Hematopoietic multipotent progenitor cell treated with erythropoietin and hydrocortisone succinate and interleukin-3 and kit ligand, for 6 days (in vitro differentiated cells): ENCODE measurements around the gene PRUNE2.
"Not testable (repeated sequence)": the region's sequence is repeated elsewhere in the genome, so short reads cannot be mapped to it uniquely, and the experiment has no call there.

ENCODE experiments used
- DNase-seq: peaks from one replicate; pipeline ENCODE4 v3.0.0-alpha.2; 2015

PRUNE2 gene, protein sequence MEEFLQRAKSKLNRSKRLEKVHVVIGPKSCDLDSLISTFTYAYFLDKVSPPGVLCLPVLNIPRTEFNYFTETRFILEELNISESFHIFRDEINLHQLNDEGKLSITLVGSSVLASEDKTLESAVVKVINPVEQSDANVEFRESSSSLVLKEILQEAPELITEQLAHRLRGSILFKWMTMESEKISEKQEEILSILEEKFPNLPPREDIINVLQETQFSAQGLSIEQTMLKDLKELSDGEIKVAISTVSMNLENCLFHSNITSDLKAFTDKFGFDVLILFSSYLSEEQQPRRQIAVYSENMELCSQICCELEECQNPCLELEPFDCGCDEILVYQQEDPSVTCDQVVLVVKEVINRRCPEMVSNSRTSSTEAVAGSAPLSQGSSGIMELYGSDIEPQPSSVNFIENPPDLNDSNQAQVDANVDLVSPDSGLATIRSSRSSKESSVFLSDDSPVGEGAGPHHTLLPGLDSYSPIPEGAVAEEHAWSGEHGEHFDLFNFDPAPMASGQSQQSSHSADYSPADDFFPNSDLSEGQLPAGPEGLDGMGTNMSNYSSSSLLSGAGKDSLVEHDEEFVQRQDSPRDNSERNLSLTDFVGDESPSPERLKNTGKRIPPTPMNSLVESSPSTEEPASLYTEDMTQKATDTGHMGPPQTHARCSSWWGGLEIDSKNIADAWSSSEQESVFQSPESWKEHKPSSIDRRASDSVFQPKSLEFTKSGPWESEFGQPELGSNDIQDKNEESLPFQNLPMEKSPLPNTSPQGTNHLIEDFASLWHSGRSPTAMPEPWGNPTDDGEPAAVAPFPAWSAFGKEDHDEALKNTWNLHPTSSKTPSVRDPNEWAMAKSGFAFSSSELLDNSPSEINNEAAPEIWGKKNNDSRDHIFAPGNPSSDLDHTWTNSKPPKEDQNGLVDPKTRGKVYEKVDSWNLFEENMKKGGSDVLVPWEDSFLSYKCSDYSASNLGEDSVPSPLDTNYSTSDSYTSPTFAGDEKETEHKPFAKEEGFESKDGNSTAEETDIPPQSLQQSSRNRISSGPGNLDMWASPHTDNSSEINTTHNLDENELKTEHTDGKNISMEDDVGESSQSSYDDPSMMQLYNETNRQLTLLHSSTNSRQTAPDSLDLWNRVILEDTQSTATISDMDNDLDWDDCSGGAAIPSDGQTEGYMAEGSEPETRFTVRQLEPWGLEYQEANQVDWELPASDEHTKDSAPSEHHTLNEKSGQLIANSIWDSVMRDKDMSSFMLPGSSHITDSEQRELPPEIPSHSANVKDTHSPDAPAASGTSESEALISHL (N-terminal part only)

DNA sequence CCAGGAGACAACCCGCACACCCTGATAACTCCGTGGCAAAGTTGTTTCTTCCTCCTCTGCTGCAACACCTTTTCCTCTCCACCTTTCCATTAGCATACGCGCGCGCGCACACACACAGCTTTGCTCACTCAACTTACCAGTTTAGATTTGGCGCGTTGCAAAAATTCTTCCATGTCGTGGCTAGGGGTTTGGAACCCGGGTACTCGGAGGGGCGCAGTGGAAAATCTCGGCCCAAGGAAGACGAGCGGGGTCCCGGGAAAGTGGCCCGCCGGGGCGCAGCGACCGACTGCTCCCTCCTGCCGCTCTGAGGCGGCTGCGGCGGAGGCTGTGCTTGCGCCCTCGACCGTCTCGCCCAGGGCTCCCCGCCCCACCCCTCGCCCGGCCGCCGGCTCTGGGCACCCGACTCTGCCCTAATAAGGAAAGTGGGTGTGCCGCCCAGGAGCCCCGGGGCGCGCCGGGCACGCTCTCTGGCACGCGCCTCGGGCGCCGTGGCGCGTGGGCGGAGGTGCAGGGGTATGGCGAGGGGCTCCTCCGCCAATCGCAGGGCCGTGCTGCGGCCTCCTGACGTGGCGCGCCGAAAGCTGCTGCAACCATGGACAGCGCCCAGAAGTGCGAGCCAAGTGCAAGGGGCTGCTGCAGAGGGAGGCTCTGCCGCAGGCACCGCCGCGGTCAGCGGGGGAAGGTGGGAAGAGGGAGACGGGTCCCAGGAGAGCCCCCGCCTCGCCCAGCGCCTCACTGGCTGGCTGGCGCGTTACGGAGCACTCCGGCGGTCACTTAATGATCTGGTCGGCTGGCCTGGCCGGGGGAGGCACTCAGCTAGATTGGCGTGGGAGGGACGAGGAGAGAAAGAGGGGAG is at the start of gene PRUNE2:
PRUNE2 (minus strand) TSS at position 324 of the 856 bp plus-strand sequence; CDS start at position 173, 151 bp downstream.
- peak; percentile 79 for DNase-seq

DNA sequence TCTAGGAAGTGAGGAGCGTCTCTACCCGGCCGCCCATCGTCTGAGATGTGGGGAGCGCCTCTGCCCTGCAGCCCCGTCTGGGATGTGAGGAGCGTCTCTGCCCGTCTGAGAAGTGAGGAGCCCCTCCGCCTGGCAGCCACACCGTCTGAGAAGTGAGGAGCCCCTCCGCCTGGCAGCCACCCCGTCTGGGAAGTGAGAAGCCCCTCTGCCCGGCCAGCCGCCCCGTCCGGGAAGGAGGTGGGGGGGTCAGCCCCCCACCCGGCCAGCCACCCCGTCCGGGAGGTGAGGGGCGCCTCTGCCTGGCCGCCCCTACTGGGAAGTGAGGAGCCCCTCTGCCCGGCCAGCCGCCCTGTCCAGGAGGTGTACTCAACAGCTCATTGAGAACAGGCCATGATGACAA is 49.5 kb upstream of the PRUNE2 start:
- not testable (repeated sequence) for DNase-seq

DNA sequence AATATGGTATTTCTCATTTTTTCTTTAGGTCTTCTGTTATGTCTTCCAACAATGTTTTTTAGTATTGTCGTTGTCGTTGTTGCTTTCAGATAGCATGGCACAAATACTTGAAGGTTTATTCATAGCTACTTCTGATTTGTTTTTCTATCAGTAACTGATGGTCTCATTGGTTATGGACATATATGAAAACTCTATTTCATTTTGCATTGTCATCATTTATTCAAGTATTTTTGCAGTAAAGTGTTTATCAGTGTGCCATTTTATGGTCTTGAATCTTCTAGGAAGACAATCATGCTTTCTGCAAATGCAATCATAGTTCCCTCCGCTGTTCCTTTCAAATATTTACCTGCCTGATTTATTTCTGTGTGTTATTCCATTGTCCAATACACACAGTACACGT is 44.0 kb upstream of the PRUNE2 start:
- no peak for DNase-seq

DNA sequence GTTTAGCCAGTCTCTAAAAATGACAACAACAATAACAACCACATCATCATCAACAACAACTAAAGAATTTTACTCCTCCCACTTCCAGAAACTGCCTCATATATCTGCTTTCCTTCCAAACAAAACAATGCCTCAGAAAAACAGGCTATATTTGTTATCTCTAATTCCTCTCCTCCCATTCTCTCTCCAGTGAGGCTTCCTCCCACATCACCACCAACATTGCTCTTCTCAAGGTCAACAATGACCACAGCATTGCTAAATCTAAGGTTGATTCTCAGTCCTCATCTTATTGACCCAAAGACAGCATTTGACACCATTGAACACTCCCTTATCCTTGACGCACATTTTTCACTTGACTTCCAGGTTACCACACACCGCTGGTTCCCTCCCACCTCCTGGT is 38.1 kb upstream of the PRUNE2 start:
- no peak for DNase-seq

DNA sequence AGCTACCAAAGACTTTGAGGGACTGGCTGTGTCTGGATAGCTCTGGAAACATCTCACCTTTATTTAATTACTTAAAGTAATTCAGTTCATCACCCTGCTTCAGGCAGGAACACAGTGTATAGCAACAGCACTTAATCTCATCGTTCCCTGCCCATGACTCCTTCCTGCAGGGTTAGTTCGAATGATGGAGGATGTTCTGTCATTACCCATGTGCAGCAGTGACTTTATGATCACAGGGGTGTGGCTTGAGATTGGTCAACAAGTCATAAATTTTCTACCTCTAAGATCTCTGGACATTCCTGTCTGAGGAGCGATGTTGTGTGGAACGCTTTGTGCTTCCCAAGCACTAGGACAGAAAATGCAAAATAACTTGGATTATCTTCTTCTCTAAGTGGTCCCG is 37.1 kb upstream of the PRUNE2 start:
- DNase-seq = no peak

DNA sequence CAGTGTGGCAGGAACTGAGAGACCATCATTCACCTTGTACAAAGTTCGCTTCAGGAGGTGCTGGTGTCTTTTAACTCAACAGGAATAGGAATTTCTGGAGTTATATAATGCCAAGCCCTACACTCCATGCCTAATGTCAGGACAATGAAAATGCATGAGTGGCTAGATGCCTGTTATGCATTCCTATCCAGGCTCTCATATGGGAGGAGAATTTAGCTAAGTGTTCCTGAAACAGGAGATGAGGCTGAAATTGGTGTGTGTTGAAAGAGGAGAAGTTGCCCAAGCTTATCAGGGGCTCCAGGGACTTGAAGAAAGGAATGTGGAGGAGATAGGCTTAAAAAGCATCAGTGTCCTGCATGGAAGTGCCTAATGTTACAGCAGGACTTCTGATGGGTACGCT is 26.8 kb upstream of the PRUNE2 start:
- no peak for DNase-seq

DNA sequence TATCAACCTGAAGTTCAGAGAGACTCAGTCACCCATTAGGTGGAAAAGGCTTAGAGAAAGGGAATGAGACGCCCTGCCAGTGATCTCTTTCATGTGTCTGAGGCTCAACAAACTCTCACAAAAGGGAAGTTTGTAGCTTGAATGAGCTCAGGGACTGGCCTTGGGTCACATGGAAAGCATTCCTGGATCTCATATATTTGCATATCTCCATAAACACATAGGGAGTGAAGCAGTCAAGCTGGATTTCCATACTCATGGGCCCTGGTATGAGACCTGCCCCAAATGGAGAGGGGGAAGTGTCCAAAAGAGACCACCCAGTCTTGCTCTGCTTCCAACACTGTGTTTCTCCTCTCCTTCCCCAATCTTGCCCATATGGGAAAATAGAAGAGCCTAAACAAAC is 26.4 kb upstream of the PRUNE2 start:
- DNase-seq = no peak

DNA sequence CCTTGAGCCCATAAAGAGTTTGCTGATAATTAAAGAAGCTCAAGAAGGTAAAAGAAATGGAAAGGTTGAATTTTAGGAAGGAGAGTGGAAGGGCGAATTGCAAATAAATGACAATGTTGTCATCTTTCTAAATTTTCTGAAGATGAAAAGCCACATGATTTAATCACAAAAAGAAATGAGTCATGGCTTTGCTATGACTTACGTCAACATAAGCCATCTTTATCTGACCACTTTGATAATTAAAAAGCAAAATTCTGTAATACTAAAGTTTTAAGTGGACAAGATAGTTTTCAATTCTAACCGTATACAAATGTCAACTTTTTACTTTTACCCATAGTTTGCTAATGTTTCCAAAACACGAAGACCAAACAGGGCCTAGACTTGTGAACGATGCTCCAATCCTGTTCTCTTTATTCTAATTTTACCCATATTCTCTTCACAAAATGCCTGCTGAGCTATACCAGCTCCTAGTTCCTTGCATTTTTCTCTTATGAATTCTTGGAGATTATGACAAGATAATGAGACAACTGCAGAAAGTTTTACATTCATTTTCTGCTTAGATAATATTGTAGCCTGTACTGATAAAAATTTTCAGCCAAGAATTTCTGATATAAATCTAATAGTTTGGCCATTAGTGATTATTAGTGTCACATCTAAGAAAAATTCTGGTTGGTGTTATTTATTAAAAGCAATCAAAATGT is 21.8 kb upstream of the PRUNE2 start:
- DNase-seq = no peak

DNA sequence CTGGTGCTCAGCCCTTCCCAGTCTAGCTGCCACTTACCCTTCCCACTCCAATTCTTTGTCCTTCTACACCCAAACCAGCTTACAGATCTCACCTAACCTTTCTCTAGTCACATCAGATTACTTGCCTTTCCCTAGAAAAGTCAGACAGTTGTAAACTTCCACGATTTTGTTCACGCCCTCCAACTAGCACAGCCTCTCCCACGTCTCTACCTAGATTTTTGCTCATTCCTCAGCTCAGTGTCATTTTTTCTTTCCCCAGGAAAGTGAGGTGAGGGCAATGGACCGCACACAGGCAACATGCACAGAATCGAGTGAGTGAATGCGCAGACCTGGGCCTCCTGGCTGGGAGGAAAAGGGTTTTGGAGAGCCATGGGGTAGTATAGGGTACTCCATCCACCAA is 20.9 kb upstream of the PRUNE2 start:
- DNase-seq = no peak

DNA sequence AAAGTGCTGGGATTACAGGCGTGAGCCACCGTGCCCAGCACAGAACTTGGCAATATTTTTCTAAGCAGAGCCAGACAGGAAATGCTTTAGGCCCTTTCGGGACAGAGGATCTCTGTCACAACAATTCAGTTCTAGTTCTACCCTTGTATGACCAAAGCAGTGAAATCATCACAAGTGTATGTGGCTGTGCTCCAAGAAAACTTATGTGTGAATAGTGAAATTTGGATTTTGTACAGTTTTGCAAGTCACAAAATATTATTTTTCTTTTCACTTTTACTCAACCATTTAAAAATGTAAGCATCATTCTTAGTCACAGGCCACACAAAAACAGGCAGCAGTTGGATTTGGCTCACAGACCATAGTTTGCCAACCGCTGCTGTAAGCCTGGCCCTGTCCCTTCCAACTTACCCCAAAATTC is 20.4 kb upstream of the PRUNE2 start:
- DNase-seq = no peak

DNA sequence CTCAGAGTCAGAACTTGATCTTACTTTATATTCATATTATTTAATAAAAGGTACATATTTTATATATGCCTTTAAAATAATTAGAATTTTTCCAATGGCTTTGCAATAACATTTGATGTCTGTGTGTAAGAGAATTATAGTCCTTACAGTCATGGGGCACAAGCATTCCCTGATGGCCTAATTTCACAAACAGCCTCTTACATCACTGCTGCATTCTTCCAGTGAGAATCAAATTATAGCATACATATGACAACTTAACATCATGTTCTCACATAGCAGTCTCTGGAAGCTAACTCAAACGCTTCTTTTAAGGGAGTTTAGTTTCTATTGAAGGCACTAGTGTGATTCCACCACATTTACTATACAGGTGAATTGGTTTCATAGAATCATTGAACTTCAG is 15.3 kb upstream of the PRUNE2 start:
- no peak for DNase-seq

DNA sequence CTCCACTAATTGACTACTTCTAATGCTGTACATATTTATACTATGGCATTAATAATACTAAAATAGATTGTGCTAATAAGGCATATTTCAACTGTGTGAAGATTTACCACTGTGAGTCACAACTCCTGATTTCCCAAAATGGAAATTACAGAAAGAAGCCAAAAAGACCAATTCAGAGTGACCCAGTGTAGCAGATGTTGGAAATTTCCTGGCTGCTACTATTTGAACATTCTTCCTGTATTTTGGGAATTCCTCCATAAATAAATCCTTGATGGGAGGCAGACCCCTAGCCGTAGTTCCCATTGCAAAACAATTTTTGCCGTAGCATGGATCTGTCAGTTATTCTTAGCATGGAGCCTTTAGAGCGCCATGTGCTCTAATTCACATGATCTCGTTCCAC is 11.4 kb upstream of the PRUNE2 start:
- DNase-seq = no peak

DNA sequence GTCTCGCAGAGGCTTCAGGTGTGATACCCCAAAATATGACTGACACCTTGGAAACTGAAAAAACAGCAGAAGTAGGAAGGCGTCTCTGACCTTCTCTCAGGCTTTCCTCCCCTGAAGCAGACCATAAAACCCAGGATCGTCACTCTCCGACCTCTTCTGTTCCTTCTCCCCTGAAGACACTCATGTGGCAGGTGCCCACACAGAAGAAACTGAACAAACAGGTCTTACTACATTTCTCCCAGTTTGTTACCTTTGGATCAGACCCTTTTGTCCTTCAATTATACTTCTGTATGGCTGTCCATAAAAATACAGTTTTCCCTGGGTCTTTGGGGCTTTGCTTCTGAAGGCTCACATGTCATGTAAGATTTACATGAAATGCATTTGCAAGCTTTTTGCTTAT is 10.3 kb upstream of the PRUNE2 start:
- no peak for DNase-seq

DNA sequence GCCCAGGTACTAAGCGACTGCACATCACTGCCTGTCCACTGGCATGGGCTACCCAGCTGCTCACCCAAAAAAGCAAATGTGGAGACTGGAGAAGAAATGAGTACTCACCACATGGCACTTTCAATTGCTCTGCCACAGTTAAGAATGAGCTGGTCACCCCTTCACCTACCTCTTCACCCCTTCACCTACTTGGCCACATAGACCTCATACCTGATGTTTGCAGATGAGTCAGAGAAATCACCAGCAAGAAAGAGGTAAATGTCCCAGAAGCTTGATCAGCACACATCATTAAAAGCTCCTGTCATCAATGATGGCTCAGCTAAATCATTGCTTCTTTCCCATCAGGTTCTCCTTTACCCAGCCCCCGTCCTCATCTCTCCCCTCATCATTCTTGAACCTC is 7.6 kb upstream of the PRUNE2 start:
- no peak for DNase-seq

DNA sequence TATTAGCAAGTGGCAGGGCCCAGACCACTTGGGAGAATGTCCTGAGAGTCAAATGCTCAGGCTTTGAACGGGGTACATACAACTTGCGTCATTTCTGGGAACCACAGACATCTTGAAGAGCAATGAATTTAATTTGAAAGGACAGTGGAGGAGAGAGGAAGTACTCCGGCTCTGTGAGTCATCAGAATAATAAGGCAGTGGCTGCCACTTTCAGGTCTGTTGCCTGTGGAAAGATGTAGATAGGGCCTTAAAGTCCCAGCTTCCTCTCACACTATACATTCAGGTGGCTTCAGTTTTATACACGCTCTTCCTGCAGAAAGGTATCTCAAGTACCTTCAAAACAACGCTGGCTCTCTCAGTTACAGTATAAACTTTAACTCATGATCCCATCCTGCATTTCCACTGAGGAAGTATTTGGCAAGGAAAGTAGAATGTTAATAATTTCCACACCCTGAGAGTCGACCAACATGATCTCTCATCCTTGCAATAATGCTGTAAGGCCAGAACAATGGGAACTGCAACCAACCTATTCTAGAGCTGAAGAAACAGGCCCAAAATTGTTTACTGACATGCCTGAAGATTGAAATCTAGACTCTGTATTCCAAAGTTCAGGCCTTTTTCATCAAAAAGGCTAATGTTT is 6.8 kb upstream of the PRUNE2 start:
- peak; percentile 25 for DNase-seq

DNA sequence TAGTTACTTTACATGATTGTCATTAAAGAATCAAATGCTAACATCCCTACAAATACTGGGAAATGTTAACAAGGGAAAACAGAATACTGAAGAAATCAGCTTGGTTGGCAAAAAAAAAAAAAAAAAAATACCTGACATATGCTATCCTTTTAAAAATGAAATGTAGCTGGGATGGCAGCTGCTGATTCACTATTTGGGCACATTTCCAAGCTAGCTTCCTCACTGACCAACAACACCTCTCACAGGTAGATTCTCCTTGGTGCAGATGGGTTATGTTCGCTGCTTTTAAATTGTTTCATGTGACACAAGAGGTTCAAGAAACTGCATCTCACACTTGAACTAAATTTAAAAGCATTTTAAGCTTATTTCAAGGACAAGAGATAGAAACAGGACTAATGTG is 6.1 kb upstream of the PRUNE2 start:
- DNase-seq = no peak

DNA sequence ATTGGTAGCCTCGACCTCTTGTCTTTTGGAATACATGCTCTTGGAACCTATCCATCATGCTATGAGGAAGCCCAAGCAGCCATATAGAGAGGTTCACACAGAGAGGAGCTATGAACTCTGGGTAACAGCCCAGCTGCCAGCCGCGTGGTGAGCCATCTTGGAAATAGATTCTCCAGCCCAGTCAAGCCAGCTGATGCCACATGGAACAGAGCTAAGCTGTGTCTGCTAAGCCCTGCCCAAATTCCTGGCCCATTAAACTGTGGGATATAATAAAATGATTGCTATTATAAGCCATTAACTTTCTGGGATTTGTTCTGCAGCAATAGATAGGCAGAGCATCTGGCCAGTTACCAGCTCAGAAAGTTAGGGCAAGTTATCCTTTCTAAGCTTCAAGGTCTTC is 4.9 kb upstream of the PRUNE2 start:
- no peak for DNase-seq

DNA sequence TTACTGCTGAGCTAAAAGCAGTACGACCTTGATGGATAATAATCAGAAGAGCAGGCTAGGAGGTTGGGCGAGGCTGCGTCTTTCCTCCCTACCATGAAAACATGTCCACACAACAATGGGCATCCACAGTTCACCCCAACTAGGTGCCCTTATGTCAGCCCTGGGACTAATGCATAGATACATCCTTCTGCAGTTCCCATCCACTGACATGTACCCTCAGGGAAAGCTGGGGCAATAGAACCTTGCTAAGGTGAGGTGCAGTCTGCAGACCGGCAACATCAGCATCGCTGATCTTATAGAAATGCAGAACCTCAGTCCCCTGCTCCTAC is 697 bp upstream of the PRUNE2 start:
- DNase-seq = peak; percentile 3

DNA sequence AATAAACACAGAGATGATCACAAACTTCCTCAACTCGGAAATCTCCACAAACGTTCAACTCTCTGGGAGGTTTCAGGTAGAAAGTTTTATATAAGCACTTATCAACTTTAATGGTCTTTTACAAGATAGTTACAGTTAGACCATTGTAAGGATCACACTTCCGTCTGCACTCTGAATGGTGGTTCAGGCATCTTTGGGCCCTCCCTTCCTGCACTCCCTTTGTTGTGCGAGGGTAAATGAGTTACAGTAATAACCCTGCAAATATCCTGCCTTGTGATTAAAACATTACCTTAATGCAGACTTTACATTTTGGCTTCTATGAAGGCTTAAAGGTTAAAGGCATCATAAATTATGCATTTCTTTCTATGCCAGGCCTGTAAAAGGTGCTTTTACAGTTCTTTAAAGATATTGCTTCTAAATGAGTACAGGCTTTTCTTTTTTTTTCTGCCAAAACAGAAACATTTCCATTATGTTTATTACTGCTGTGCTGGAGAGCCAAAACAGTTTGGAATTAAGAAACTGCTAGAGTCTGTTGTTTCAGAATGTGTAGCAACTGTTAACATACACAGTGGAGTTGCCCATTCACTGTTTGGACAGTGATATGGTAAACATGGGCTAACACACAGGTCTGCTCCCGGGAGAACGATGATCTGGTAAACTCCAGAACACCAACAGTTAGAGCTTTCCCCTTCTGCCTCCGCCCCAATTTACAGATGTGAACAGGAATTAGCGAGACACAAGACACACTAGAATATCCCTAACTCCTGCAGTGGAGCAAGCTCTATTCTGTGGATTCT is 1.1 kb downstream of the PRUNE2 start:
- DNase-seq = no peak

DNA sequence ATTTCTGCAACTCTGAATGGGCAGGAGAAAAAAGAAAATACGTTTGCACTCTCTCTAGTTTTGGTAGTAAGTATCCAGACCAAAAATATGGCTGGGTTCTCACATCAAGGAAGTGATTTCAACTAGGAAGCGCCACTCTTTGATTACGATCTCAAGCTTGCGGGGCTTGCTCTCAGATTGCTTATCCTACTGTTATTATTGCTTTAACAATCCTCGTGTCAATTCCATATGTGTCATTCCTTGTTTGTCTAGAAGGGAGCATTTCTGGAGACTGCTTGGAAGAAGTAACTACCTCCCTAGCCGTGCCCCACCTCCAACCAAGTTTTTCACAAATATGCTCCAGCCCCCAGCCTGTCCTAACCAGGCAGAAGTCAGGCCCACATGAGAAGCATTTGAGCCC is 3.5 kb downstream of the PRUNE2 start:
- no peak for DNase-seq
